ENCODE results near the gene PATE4. TPM values are rescaled to one million over a fixed set of nuclear protein-coding genes. Genes with fewer than 3 reads are reported as not detected.
"Not testable (repeated sequence)": the region's sequence is repeated elsewhere in the genome, so short reads cannot be mapped to it uniquely, and the experiment has no call there.

The PATE4 gene, protein sequence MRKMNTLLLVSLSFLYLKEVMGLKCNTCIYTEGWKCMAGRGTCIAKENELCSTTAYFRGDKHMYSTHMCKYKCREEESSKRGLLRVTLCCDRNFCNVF
- polyA plus RNA-seq, result not detected

DNA sequence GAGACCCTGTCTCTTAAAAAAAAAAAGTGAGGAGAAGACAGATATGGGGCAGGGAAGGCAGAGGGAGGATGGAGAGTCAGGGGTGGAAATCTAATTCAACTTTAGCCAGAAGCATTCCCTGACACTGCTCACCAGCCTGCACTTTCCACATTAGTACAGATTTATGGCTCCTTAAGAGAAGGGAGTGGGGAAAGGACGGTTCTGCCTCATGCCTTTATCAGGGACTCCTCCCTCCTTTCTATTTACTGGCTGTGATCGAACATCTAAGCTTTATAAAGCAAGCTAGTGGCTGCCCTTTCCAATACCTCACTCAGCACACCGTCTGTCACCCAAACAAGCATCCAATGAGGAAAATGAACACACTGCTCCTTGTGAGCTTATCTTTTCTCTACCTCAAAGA, at the start of gene PATE4:
TSS of gene PATE4 (plus strand) at position 301 of the 400 bp plus-strand sequence. CDS start at position 345, 44 bp downstream.
- 20 to 48% (median 37%) methylated on average over 3 of the region's 3 CpGs for WGBS, 3 donors
- H3K27ac ChIP-seq (ENCODE audit: low read depth, low read length), result no peak within 1 kb of the TSS

GRCh38 chr11:125784678-125785077, 48.4 kb upstream of the PATE4 start:
- WGBS, 3 donors, result 42 to 61% (median 46%) methylated on average over 2 of the region's 2 CpGs
- H3K27ac ChIP-seq (ENCODE audit: low read depth, low read length), result no peak overlapping the region

DNA sequence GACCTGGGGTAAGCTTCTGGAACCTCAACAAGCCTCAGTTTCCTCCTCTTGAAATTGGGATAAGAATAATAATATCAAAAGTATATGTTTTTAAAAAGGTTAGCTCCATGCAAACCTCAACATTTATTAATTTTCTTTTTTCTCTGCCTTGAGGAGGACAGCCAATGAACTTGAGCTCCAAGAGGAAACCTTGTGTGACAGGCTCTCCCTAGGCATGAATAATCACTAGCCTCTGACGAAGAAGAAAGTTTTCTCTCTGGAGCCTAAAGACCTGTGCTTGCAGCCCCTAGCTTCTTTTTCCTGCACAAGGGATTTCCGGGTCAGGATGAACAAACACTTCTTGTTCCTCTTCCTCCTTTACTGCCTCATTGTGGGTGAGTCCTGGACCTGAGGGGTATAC, 45.3 kb upstream of the PATE4 start, which contains the start of gene PATE3:
TSS of gene PATE3 (plus strand) at position 301 of the 400 bp plus-strand sequence. CDS start at position 326, 25 bp downstream.
- no peak within 1 kb of the TSS for H3K27ac ChIP-seq (ENCODE audit: low read depth, low read length)
- 36 to 41% (median 40%) methylated on average over 2 of the region's 2 CpGs for WGBS, 3 donors

DNA sequence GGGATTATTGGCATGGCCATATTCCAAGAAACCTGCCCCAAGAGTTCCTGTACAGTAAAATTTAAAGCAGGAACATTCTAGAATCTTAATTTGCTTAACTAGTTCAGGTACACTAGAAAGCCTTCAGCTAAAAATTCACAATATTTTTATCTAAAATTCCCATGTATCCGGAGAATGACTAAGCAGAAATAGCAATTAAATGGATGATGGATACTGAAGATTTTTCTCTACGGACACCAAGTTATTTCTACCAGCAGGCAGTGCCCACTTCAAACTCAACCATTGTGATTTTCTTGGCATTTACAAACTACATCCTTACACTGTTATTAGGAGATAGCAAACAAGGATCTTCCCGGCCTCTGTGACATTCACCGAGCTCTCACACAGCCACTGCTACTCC, 42.3 kb upstream of the PATE4 start:
- no peak overlapping the region for H3K27ac ChIP-seq (ENCODE audit: low read depth, low read length)
- 90 to 95% (median 95%) methylated on average over 4 of the region's 4 CpGs for WGBS, 3 donors

DNA sequence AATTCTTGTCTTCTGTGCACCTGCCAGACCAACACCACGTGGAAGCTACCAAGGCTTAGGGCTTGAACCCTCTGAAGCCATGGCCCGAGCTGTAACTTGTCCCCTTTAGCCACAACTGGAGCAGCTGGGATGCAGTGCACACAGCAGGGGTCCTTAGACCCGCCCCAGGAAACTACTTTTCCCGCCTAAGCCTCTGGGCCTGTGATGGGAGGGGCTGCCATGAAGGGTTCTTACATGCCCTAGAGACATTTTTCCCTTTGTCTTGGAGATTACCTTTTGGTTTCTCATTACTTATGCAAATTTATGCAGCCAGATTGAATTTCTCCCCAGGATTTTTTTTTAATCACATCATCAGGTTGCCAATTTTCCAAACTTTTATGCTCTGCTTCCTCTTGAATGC, 35.5 kb upstream of the PATE4 start:
- WGBS, 3 donors, result 36 to 53% (median 39%) methylated on average over 4 of the region's 4 CpGs
- no peak overlapping the region for H3K27ac ChIP-seq (ENCODE audit: low read depth, low read length)

- H3K27ac ChIP-seq (ENCODE audit: low read depth, low read length), result no peak overlapping the region
- 37 to 58% (median 52%) methylated on average over 2 of the region's 2 CpGs for WGBS, 3 donors
Measured at GRCh38 chr11:125799808-125800207, 33.3 kb upstream of the PATE4 start.

DNA sequence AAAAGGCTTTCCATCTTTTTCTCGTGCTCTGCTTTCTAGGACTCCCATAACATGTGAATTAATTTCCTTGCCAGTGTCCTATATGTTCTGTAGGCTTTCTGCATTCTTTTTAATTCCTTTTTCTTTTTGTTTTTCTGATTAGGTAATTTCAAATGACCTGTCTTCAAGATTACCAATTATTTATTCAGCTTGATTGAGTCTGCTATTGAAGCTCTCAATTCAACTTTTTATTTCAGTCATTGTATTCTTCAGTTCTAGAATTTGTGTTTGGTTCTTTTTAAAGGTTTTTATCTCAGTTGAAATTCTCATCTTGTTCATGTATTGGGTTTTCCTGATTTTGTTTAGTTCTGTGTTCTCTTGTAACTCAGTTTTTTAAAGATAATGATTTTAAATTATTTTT, 30.7 kb upstream of the PATE4 start:
- 0 to 50% (median 43%) methylated on average over 1 of the region's 1 CpG for WGBS, 3 donors
- H3K27ac ChIP-seq (ENCODE audit: low read depth, low read length), result no peak overlapping the region

DNA sequence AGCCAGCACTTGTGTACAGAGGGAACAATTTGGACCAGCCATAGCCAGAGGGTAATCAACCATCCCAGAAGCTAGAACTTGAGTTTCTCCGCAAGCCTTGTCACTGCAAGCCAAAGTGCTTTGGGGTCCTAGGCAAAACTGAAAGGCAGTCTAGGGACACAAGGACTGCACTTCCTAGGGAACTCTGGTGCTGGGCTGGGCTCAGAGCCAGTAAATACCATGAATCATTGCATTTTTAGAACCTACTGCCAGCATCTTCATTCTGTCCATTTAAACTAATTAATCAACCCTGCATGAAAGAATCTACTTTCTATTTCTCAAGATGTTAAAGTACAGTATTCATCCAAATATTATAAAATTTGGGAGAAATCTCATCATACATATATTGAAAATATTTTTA, 25.2 kb upstream of the PATE4 start:
- H3K27ac ChIP-seq (ENCODE audit: low read depth, low read length), result no peak overlapping the region
- 88 to 100% (median 95%) methylated on average over 1 of the region's 1 CpG for WGBS, 3 donors

GRCh38 chr11:125835748-125836147, 2.6 kb downstream of the PATE4 start:
- no peak overlapping the region for H3K27ac ChIP-seq (ENCODE audit: low read depth, low read length)
- WGBS, 3 donors, result 75 to 85% (median 82%) methylated on average over 6 of the region's 6 CpGs

DNA sequence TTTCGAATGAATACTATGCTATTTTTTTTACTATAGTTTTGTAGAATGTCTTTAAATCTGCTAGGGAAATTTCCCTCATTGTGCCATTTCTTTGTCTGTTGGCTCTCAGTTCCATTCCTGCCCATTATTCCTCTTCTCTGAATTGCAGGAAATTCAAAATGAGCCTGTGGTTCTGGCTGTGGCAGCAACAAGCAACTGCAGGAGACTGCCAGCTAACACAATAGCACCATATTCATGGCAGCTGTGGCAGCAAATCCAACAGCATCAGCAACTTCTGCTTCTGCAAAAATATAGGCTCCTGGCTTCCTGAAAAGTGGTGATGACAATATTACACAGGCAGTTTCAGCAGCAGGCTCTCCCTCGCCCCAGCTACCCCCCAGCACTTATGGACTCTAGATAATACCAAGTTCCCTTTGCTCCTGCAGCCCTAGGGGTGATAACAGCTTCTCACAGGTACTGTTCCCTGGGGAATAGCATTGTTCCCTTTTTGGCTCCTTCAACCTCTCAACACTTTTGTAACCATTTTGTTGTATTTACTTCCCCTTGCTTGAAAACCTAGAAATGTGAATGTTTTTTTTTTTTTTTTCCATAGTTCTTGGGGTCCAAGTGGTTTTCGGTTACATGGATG, 9.3 kb downstream of the PATE4 start:
- WGBS, 3 donors, result 65 to 70% (median 66%) methylated on average over 3 of the region's 3 CpGs
- no peak overlapping the region for H3K27ac ChIP-seq (ENCODE audit: low read depth, low read length)

DNA sequence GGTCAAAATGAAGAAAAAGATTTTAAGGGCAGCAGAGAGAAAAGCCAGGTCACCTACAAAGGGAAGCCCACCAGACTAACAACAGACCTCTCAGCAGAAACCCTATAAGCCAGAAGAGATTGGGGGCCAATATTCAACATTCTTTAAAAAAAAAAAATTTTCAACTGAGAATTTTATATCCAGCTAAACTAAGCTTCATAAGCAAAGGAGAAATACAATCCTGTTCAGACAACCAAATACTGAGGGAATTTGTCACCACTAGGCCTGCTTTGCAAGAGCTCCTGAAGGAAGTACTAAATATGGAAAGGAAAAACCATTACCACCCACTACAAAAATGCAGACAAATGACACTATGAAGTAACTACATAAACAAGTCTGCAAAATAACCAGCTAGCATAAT, 13.1 kb downstream of the PATE4 start:
- H3K27ac ChIP-seq (ENCODE audit: low read depth, low read length), result no peak overlapping the region

DNA sequence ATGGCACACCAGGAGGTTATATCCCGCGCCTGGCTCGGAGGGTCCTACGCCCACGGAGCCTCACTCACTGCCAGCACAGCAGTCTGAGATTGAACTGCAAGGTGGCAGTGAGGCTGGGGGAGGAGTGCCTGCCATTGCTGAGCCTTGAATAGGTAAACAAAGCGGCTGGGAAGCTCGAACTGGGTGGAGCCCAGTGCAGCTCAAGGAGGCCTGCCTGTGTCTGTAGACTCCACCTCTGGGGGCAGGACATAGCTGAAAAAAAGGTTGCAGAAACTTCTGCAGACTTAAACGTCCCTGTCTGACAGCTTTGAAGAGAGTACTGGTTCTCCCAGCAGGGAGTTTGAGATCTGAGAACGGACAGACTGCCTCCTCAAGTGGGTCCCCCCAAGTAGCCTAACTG, 24.6 kb downstream of the PATE4 start:
- WGBS, 3 donors, result 80 to 86% (median 84%) methylated on average over 9 of the region's 9 CpGs
- H3K27ac ChIP-seq (ENCODE audit: low read depth, low read length), result not testable (repeated sequence)

- WGBS, 3 donors, result 95 to 98% (median 98%) methylated on average over 14 to 22 of the region's 33 CpGs
Measured at GRCh38 chr11:125862786-125863185, 29.7 kb downstream of the PATE4 start.

DNA sequence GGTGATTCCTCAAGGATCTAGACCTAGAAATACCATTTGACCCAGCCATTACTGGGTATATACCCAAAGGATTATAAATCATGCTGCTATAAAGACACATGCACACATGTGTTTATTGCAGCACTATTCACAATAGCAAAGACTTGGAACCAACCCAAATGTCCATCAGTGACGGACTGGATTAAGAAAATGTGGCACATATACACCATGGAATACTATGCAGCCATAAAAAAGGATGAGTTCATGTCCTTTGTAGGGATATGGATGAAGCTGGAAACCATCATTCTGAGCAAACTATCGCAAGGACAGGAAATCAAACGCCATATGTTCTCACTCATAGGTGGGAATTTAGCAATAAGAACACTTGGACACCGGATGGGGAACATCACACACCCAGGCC, 32.2 kb downstream of the PATE4 start:
- 82 to 94% (median 94%) methylated on average over 4 of the region's 4 CpGs for WGBS, 3 donors
- not testable (repeated sequence) for H3K27ac ChIP-seq (ENCODE audit: low read depth, low read length)

More at GRCh38 chr11:125862786-125863185, 29.7 kb downstream of the PATE4 start:
- not testable (repeated sequence) for H3K27ac ChIP-seq (ENCODE audit: low read depth, low read length)

DNA sequence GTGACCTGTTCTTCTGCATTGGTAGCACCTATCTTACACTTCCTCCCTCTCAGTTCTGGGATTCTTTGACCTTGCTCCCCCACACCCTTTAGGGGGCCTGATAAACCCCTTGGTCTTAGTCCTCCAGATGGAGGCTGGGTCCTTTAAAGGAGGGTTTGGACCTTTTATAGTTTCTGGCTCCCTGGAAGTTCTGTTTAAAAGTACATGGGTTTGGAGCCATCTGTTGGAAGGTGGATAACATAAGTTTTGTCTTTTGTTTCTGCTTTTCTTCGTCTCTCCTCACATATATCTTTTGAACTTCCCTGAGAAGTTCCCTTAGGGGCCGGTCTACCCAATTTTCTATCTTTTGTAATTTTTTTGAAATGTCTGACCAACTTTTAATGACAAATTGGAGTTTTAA, 36.4 kb downstream of the PATE4 start:
- no peak overlapping the region for H3K27ac ChIP-seq (ENCODE audit: low read depth, low read length)
- 59 to 69% (median 68%) methylated on average over 2 of the region's 2 CpGs for WGBS, 3 donors

GRCh38 chr11:125871391-125872137, 38.4 kb downstream of the PATE4 start:
- no peak overlapping the region for H3K27ac ChIP-seq (ENCODE audit: low read depth, low read length)

GRCh38 chr11:125872138-125872491, 39.0 kb downstream of the PATE4 start:
- no peak overlapping the region for H3K27ac ChIP-seq (ENCODE audit: low read depth, low read length)

More at GRCh38 chr11:125871391-125872137, 38.4 kb downstream of the PATE4 start:
- 73 to 83% (median 83%) methylated on average over 10 of the region's 10 CpGs for WGBS, 3 donors

- 67 to 80% (median 74%) methylated on average over 19 to 20 of the region's 20 CpGs for WGBS, 3 donors
- H3K27ac ChIP-seq (ENCODE audit: low read depth, low read length), result no peak overlapping the region
Measured at GRCh38 chr11:125873881-125874555, 40.9 kb downstream of the PATE4 start.

DNA sequence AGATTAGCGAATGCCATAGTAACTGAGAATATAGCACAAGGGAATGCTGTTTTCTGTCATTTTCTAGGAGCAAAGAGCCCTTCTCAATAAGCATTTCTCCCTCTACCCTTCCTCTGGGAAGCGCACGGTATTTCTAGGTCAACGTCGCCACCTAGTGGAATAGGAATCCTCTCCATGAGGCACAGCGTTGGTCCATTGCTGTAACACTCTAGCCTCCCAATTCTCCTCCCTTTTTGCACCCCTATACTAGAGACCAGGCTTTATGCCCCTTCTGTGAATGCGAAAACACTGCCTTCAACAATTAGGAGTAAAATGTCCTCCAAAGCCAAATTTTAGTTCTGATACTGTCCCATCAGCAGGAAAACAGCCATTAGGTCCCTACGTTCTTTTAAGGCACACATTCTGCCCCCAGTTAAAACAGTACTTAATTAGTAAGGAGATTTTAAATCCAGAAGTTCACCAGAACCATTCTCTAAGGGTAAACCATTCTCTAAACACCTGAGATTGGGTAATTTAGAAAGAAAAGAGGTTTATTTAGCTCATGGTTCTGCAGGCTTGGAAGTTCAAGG, 41.5 kb downstream of the PATE4 start:
- no peak overlapping the region for H3K27ac ChIP-seq (ENCODE audit: low read depth, low read length)
- WGBS, 3 donors, result 11 to 12% (median 12%) methylated on average over 8 of the region's 8 CpGs
